Activated CD8-positive, alpha-beta memory T cell treated with anti-CD3 and anti-CD28 coated beads, Interleukin-2, amount 50 U/mL, for 24 hours (primary cell): ENCODE measurements around the gene PTH2.
"Not testable (repeated sequence)": the region's sequence is repeated elsewhere in the genome, so short reads cannot be mapped to it uniquely, and the experiment has no call there.

Source experiments
- DNase-seq: peaks from one replicate; pipeline ENCODE4 v3.0.0-alpha.2; 2020; ENCODE audit errors: extremely low read depth

The PTH2 gene

GRCh38 chr19:49447485-49448431 lies 24.5 kb upstream of the PTH2 start:
- no peak for DNase-seq

- no peak for DNase-seq
Observed at GRCh38 chr19:49445997-49446396, 22.8 kb upstream of the PTH2 start.

- DNase-seq = not testable (repeated sequence)
Observed at GRCh38 chr19:49444100-49444700, 21.0 kb upstream of the PTH2 start.

GRCh38 chr19:49443366-49444099 lies 20.3 kb upstream of the PTH2 start:
- peak; percentile 86 for DNase-seq

- DNase-seq = no peak
Observed at GRCh38 chr19:49442771-49443365, 19.6 kb upstream of the PTH2 start.

- DNase-seq = no peak
Observed at GRCh38 chr19:49442354-49442753, 19.1 kb upstream of the PTH2 start.

GRCh38 chr19:49441960-49442350 lies 18.7 kb upstream of the PTH2 start:
- no peak for DNase-seq

- DNase-seq = no peak
Observed at GRCh38 chr19:49441210-49441959, 18.1 kb upstream of the PTH2 start, which contains the start of gene SLC17A7. Gene SLC17A7 (minus strand): TSS chr19:49441527. CDS start chr19:49441379, 148 bp downstream.

- no peak for DNase-seq
Observed at GRCh38 chr19:49440439-49441209, 17.4 kb upstream of the PTH2 start.

GRCh38 chr19:49439836-49440235 lies 16.6 kb upstream of the PTH2 start:
- DNase-seq = no peak

GRCh38 chr19:49438261-49438660 lies 15.0 kb upstream of the PTH2 start:
- DNase-seq = no peak

GRCh38 chr19:49437231-49437630 lies 14.0 kb upstream of the PTH2 start:
- DNase-seq = no peak

- DNase-seq = no peak
Observed at GRCh38 chr19:49436381-49437017, 13.3 kb upstream of the PTH2 start.

- no peak for DNase-seq
Observed at GRCh38 chr19:49435670-49436069, 12.4 kb upstream of the PTH2 start.

- DNase-seq = no peak
Observed at GRCh38 chr19:49434907-49435583, 11.8 kb upstream of the PTH2 start.

- no peak for DNase-seq
Observed at GRCh38 chr19:49433240-49433901, 10.1 kb upstream of the PTH2 start.

- no peak for DNase-seq
Observed at GRCh38 chr19:49432141-49433073, 9.2 kb upstream of the PTH2 start.

GRCh38 chr19:49431330-49431749 lies 8.1 kb upstream of the PTH2 start:
- DNase-seq = no peak
